Fibroblast of peridontal ligament (primary cell): ENCODE results near the gene TBPL1.

Experiments
- DNase-seq: peaks from one replicate; pipeline ENCODE4 v3.0.0-alpha.2; 2010; ENCODE audit errors: extremely low read depth

TBPL1 gene

GRCh38 chr6:134005800-134006199, 52.8 kb downstream of the TBPL1 start:
- DNase-seq = no peak

GRCh38 chr6:134007077-134007476, 54.1 kb downstream of the TBPL1 start:
- DNase-seq = no peak

- no peak for DNase-seq
Observed at GRCh38 chr6:134009876-134010275, 56.9 kb downstream of the TBPL1 start.

- DNase-seq = no peak
Observed at GRCh38 chr6:134010400-134010799, 57.4 kb downstream of the TBPL1 start.

GRCh38 chr6:134010974-134011373, 58.0 kb downstream of the TBPL1 start:
- no peak for DNase-seq

- no peak for DNase-seq
Observed at GRCh38 chr6:134014588-134015137, 61.6 kb downstream of the TBPL1 start.

- DNase-seq = no peak
Observed at GRCh38 chr6:134015719-134016557, 62.9 kb downstream of the TBPL1 start.

- no peak for DNase-seq
Observed at GRCh38 chr6:134016558-134016814, 63.5 kb downstream of the TBPL1 start.

GRCh38 chr6:134020071-134020470, 67.0 kb downstream of the TBPL1 start:
- DNase-seq = no peak

GRCh38 chr6:134020543-134020942, 67.5 kb downstream of the TBPL1 start:
- DNase-seq = no peak

GRCh38 chr6:134020968-134021367, 67.9 kb downstream of the TBPL1 start:
- DNase-seq = no peak

GRCh38 chr6:134021396-134022122, 68.5 kb downstream of the TBPL1 start:
- DNase-seq = no peak

- DNase-seq = no peak
Observed at GRCh38 chr6:134022650-134023049, 69.6 kb downstream of the TBPL1 start.

GRCh38 chr6:134026597-134026996, 73.6 kb downstream of the TBPL1 start:
- no peak for DNase-seq

GRCh38 chr6:134028438-134028837, 75.4 kb downstream of the TBPL1 start:
- no peak for DNase-seq

- peak; percentile 31 for DNase-seq
Observed at GRCh38 chr6:134029495-134030455, 76.8 kb downstream of the TBPL1 start.

- DNase-seq = peak; percentile 73
Observed at GRCh38 chr6:134031696-134032255, 78.8 kb downstream of the TBPL1 start.

GRCh38 chr6:134034478-134034877, 81.5 kb downstream of the TBPL1 start:
- DNase-seq = no peak

- peak; percentile 30 for DNase-seq
Observed at GRCh38 chr6:134034961-134035822, 82.2 kb downstream of the TBPL1 start.

- DNase-seq = peak; percentile 68
Observed at GRCh38 chr6:134035823-134036296, 82.8 kb downstream of the TBPL1 start.
